Ammon's horn (tissue), 1 donor: Measurements from ENCODE around the gene FOSB.

Experiments used
- DNase-seq: peaks from one replicate; pipeline ENCODE4 v3.0.0-alpha.2; 2016; ENCODE audit warnings: low spot score

The FOSB gene

GRCh38 chr19:45442778-45443461 lies 24.9 kb upstream of the FOSB start:
- DNase-seq, result peak; percentile 45

GRCh38 chr19:45443462-45444317 lies 24.1 kb upstream of the FOSB start:
- peak; percentile 77 for DNase-seq

- peak; percentile 92 for DNase-seq
Observed at GRCh38 chr19:45444318-45445041, 23.3 kb upstream of the FOSB start.

- DNase-seq, result no peak
Observed at GRCh38 chr19:45445139-45445538, 22.7 kb upstream of the FOSB start.

- DNase-seq, result no peak
Observed at GRCh38 chr19:45446295-45446694, 21.5 kb upstream of the FOSB start.

GRCh38 chr19:45446944-45447343 lies 20.9 kb upstream of the FOSB start:
- DNase-seq, result no peak

- no peak for DNase-seq
Observed at GRCh38 chr19:45448425-45448756, 19.4 kb upstream of the FOSB start.

- DNase-seq, result no peak
Observed at GRCh38 chr19:45448887-45449299, 18.9 kb upstream of the FOSB start.

- no peak for DNase-seq
Observed at GRCh38 chr19:45450012-45450333, 17.8 kb upstream of the FOSB start.

GRCh38 chr19:45451131-45451849 lies 16.5 kb upstream of the FOSB start:
- no peak for DNase-seq

GRCh38 chr19:45451850-45452387 lies 15.9 kb upstream of the FOSB start:
- no peak for DNase-seq

GRCh38 chr19:45455707-45456499 lies 11.9 kb upstream of the FOSB start:
- DNase-seq, result peak; percentile 43

- no peak for DNase-seq
Observed at GRCh38 chr19:45456500-45456815, 11.3 kb upstream of the FOSB start.

GRCh38 chr19:45457776-45458175 lies 10.0 kb upstream of the FOSB start:
- no peak for DNase-seq

GRCh38 chr19:45460807-45461347 lies 6.9 kb upstream of the FOSB start:
- no peak for DNase-seq

- DNase-seq, result no peak
Observed at GRCh38 chr19:45462174-45462573, 5.6 kb upstream of the FOSB start.

- DNase-seq, result no peak
Observed at GRCh38 chr19:45463241-45463640, 4.6 kb upstream of the FOSB start.

GRCh38 chr19:45464274-45464673 lies 3.5 kb upstream of the FOSB start:
- no peak for DNase-seq

GRCh38 chr19:45464852-45465441 lies 2.8 kb upstream of the FOSB start:
- no peak for DNase-seq

- no peak for DNase-seq
Observed at GRCh38 chr19:45467115-45467455, 711 bp upstream of the FOSB start.

GRCh38 chr19:45468159-45468651 lies 409 bp downstream of the FOSB start:
- no peak for DNase-seq
